Neuronal stem cell (in vitro differentiated cells): ENCODE data around the gene IL6R.
A peak's percentile ranks its signal among the peaks of the same experiment; 100 is the strongest.

Experiments used
- DNase-seq: peaks from one replicate; pipeline ENCODE4 v3.0.0-alpha.2; 2013; ENCODE audit warnings: low spot score
- H2AFZ ChIP-seq: one replicate; pipeline ENCODE4 v1.6.1; 2013; ENCODE audit warnings: mild to moderate bottlenecking, low read length, inconsistent platforms
- H2AK5ac ChIP-seq: 2 replicates; pipeline ENCODE4 v1.6.1; 2013; ENCODE audit warnings: low read depth, mild to moderate bottlenecking, inconsistent platforms, low read length, moderate library complexity, mixed read lengths
- H2BK120ac ChIP-seq: 2 replicates; pipeline ENCODE4 v1.6.1; 2013; ENCODE audit warnings: low read depth, mild to moderate bottlenecking, inconsistent platforms, low read length, moderate library complexity, mixed read lengths
- H2BK12ac ChIP-seq: one replicate; pipeline ENCODE4 v1.6.1; 2013; ENCODE audit warnings: low read length, inconsistent platforms
- H2BK15ac ChIP-seq: 2 replicates; pipeline ENCODE4 v1.6.1; 2013; ENCODE audit warnings: mild to moderate bottlenecking, low read length, inconsistent platforms, mixed read lengths
- H2BK5ac ChIP-seq: one replicate; pipeline ENCODE4 v1.6.1; 2013; ENCODE audit warnings: inconsistent platforms, mild to moderate bottlenecking, low read length, moderate library complexity
- H3K14ac ChIP-seq: one replicate; pipeline ENCODE4 v1.6.1; 2013; ENCODE audit warnings: low read length, inconsistent platforms
- H3K18ac ChIP-seq: 2 replicates; pipeline ENCODE4 v1.6.1; 2013; ENCODE audit warnings: low read length, inconsistent platforms
- H3K23ac ChIP-seq: 2 replicates; pipeline ENCODE4 v1.6.1; 2013; ENCODE audit warnings: low read depth, mild to moderate bottlenecking, mixed read lengths, low read length, inconsistent platforms; ENCODE audit not compliant: poor library complexity
- H3K27ac ChIP-seq: replicated peaks from 3 replicates; pipeline ENCODE4 v1.5.1; 2013; ENCODE audit warnings: low read length, inconsistent platforms
- H3K27me3 ChIP-seq, 3 experiments: 2 replicates each; pipeline ENCODE4 v1.6.1; 2013; ENCODE audit warnings: low read length in 3 of 3, mild to moderate bottlenecking in 2 of 3, inconsistent platforms in 1 of 3, low read depth in 1 of 3, mixed read lengths in 1 of 3, moderate library complexity in 1 of 3; ENCODE audit not compliant: control insufficient read depth in 3 of 3, insufficient read depth in 3 of 3
- H3K36me3 ChIP-seq, 2 donors: replicated peaks in 1 of 2; 2 replicates each; pipeline ENCODE4 v1.6.1; 2013; ENCODE audit warnings: low read length in 2 of 2; ENCODE audit not compliant: control insufficient read depth in 2 of 2, insufficient read depth in 2 of 2
- H3K4ac ChIP-seq: 2 replicates; pipeline ENCODE4 v1.6.1; 2013; ENCODE audit warnings: inconsistent platforms, mild to moderate bottlenecking, low read length, moderate library complexity
- H3K4me1 ChIP-seq, 2 donors: 1 replicate in 1 of 2; 2 replicates in 1 of 2; pipeline ENCODE4 v1.6.1; 2013; ENCODE audit warnings: low read length in 2 of 2, low read depth in 1 of 2; ENCODE audit not compliant: control insufficient read depth in 2 of 2, insufficient read depth in 1 of 2
- H3K4me2 ChIP-seq: one replicate; pipeline ENCODE4 v1.6.1; 2013; ENCODE audit warnings: mild to moderate bottlenecking, low read length, inconsistent platforms; ENCODE audit not compliant: insufficient read depth, poor library complexity, severe bottlenecking
- H3K4me3 ChIP-seq, 2 donors: 2 replicates each; pipeline ENCODE4 v1.5.1; 2013; ENCODE audit warnings: low read length in 2 of 2, mild to moderate bottlenecking in 2 of 2, inconsistent platforms in 1 of 2, moderate library complexity in 1 of 2
- H3K79me1 ChIP-seq: one replicate; pipeline ENCODE4 v1.6.1; 2013; ENCODE audit warnings: low read depth, mild to moderate bottlenecking, inconsistent platforms, low read length, moderate library complexity
- H3K9ac ChIP-seq: one replicate; pipeline ENCODE4 v1.6.1; 2013; ENCODE audit warnings: mild to moderate bottlenecking, low read depth, low read length, inconsistent platforms; ENCODE audit not compliant: poor library complexity
- H3K9me3 ChIP-seq, 2 donors: replicated peaks in 1 of 2; 2 replicates each; pipeline versions ENCODE3 to v1.6.1; 2013; ENCODE audit warnings: low read length in 2 of 2, mild to moderate bottlenecking in 2 of 2, inconsistent platforms in 1 of 2, low read depth in 1 of 2, mixed read lengths in 1 of 2, moderate library complexity in 1 of 2; ENCODE audit not compliant: control insufficient read depth in 2 of 2, insufficient read depth in 1 of 2
- H4K8ac ChIP-seq: one replicate; pipeline ENCODE4 v1.6.1; 2013; ENCODE audit warnings: low read depth, mild to moderate bottlenecking, inconsistent platforms, low read length, moderate library complexity
- H4K91ac ChIP-seq: one replicate; pipeline ENCODE4 v1.6.1; 2013; ENCODE audit warnings: low read length, low read depth, mild to moderate bottlenecking, inconsistent platforms; ENCODE audit not compliant: poor library complexity
- whole genome bisulfite sequencing, 2 donors: extraction: QIAGEN DNeasy Blood & Tissue Kit; methylation state at CpG; one replicate each; pipeline ENCODE4 v1.1.7; 2013; ENCODE audit warnings: missing lambda C conversion rate in 2 of 2, mixed read lengths in 1 of 2; ENCODE audit not compliant: insufficient read length in 2 of 2, insufficient replicate concordance in 1 of 2; ENCODE audit errors: extremely low coverage in 2 of 2; 5-methylcytosine and 5-hydroxymethylcytosine counted together

IL6R gene

DNA sequence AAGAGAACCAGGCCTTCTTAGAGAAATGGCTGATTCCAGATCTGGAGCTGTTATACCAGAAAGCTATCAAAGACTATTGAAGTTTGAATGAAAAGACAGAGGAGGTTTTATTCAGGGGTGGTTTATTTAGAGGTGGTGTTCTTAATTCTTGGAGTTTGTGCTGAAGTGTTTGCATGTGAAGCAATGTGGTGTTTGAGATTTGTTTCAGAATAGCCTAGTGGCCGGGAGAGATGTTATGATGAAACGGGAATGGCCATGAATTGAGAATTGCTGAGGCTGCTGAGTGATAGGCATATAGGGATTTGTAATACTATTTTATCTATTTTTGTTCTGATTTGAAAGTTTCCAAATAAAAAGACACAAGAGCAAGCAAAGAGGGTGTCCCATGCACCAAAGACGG, 107.6 kb downstream of the IL6R start:
- Histone ChIP-seq H3K4me3 (no peak overlapping the region), H3K4ac (no peak overlapping the region), H3K4me2 (no peak overlapping the region), H3K27me3 (peaks cover 0 to 32% (median 0%) of the 10 kb centered on the region in 3 experiments), H3K27ac (no peak overlapping the region), H4K91ac (no peak overlapping the region), H2AK5ac (no peak overlapping the region), H3K18ac (no peak overlapping the region), H2BK15ac (no peak overlapping the region), H3K4me1 (no peaks in the 10 kb centered on the region), H2AFZ (no peak overlapping the region), H2BK5ac (no peak overlapping the region), H3K9ac (no peak overlapping the region), H3K79me1 (no peaks in the 10 kb centered on the region), H3K36me3 (no peaks in the 10 kb centered on the region), H3K14ac (no peak overlapping the region), H2BK120ac (no peak overlapping the region), H2BK12ac (no peak overlapping the region), H3K9me3 (no peaks in the 10 kb centered on the region), H3K23ac (no peak overlapping the region), H4K8ac (no peak overlapping the region)
- no peak for DNase-seq
- no CpG with 5 or more reads among the region's 3 CpGs for WGBS, 2 donors

DNA sequence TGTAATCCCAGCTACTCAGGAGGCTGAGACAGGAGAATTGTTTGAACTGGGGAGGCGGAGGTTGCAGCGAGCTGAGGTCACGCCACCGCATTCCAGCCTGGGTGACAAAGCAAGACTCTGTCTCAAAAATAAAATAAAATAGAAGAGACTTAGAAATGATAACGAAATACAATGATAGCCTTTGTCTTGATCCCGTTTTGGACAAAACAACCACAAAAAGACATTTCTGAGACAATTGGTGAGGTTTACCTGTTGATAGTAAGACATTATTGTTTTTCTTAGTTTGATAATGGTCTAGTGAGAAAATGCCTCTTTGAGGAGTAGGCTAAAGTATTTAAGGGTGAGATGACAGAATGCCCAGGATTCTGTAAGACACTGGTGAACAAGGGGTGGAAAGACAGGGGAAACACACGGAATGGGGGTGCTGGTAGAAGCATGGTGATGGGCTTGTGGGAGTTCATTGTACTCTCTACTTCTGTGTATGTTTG, 109.0 kb downstream of the IL6R start:
- Histone ChIP-seq H2BK120ac (no peak overlapping the region), H3K9ac (no peak overlapping the region), H3K9me3 (no peaks in the 10 kb centered on the region), H4K91ac (no peak overlapping the region), H3K79me1 (no peaks in the 10 kb centered on the region), H3K18ac (no peak overlapping the region), H3K23ac (no peak overlapping the region), H3K36me3 (no peaks in the 10 kb centered on the region), H3K27me3 (peaks cover 0 to 27% (median 0%) of the 10 kb centered on the region in 3 experiments), H3K4me1 (no peaks in the 10 kb centered on the region), H2BK15ac (no peak overlapping the region), H3K27ac (no peak overlapping the region), H3K14ac (no peak overlapping the region), H2AFZ (no peak overlapping the region), H2BK12ac (no peak overlapping the region), H3K4me3 (no peak overlapping the region), H3K4ac (no peak overlapping the region), H3K4me2 (no peak overlapping the region), H4K8ac (no peak overlapping the region), H2BK5ac (no peak overlapping the region), H2AK5ac (no peak overlapping the region)
- DNase-seq = no peak
- WGBS, 2 donors = no CpG with 5 or more reads among the region's 7 CpGs

- H2BK5ac ChIP-seq = no peak overlapping the region
- H3K4ac ChIP-seq = no peak overlapping the region
- peaks cover 0 to 52% (median 0%) of the 10 kb centered on the region in 3 experiments for H3K27me3 ChIP-seq
- H3K4me3 ChIP-seq = no peak overlapping the region
- no peak overlapping the region for H3K14ac ChIP-seq
- H3K9me3 ChIP-seq = no peaks in the 10 kb centered on the region
- no peak overlapping the region for H2BK12ac ChIP-seq
- no peak overlapping the region for H2BK120ac ChIP-seq
- WGBS, 2 donors = no CpG with 5 or more reads among the region's 11 CpGs
- no peak for DNase-seq
- no peak overlapping the region for H3K18ac ChIP-seq
- no peak overlapping the region for H2BK15ac ChIP-seq
- no peak overlapping the region for H2AFZ ChIP-seq
- H3K9ac ChIP-seq = no peak overlapping the region
- H4K91ac ChIP-seq = no peak overlapping the region
- H3K36me3 ChIP-seq = no peaks in the 10 kb centered on the region
- no peak overlapping the region for H3K4me2 ChIP-seq
- H4K8ac ChIP-seq = no peak overlapping the region
- peak overlapping the region; percentile 25 for H3K23ac ChIP-seq
- no peak overlapping the region for H3K27ac ChIP-seq
- H3K4me1 ChIP-seq = no peaks in the 10 kb centered on the region
- H2AK5ac ChIP-seq = peak overlapping the region; percentile 40
- H3K79me1 ChIP-seq = no peaks in the 10 kb centered on the region
Observed at GRCh38 chr1:154517661-154518060, 112.5 kb downstream of the IL6R start.
